HCT116 (cell line): Measurements from ENCODE around the gene RAB34. TPM values are rescaled to one million over a fixed set of nuclear protein-coding genes. Genes with fewer than 3 reads are reported as not detected.

Experiments used
- ATAC-seq: fragments of 200-7000 bp; cut with Tn5 transposase; 2 replicates; pipeline ENCODE4 v1.9.1; 2020; ENCODE audit warnings: mild to moderate bottlenecking, moderate library complexity
- BruUV-seq: library from RNA; stranded (reverse); fragments of 400-500 nt; replicated peaks from 2 replicates; lab custom pipeline; 2021; lab: Mats Ljungman, UMichigan
- CTCF ChIA-PET: fragments of 300-600 bp; sonication (Branson Sonifier 250); formaldehyde crosslinking; loops from one replicate; lab custom pipeline; 2021; ENCODE audit warnings: antibody characterized with exemption; lab: Charles Lee
- POLR2A ChIA-PET: fragments of 300-600, 350-600 bp; sonication (Branson Sonifier 250); formaldehyde crosslinking; loops from one replicate; lab custom pipeline; 2021; ENCODE audit warnings: antibody characterized with exemption; lab: Charles Lee
- RAD21 ChIA-PET, 2 experiments: fragments of 300-600 bp; sonication (Branson Sonifier 250); formaldehyde crosslinking; loops; one replicate each; lab custom pipeline; 2023; ENCODE audit warnings: low total read pairs in 2 of 2; ENCODE audit not compliant: uncharacterized antibody in 2 of 2, unreplicated experiment in 2 of 2, low non-redundant PET in 1 of 2; lab: Charles Lee
- DNase-seq: peaks from one replicate; pipeline ENCODE4 v3.0.0-alpha.2; 2010; ENCODE audit warnings: low read depth, low spot score
- H2AFZ ChIP-seq: fragments of 200-600 bp; shearing (Covaris generic), sonication (generic); 2 replicates; pipeline ENCODE4 v1.6.1; 2017; ENCODE audit warnings: low read depth, mixed run types, mixed read lengths, antibody characterized with exemption, low read length; ENCODE audit not compliant: poor library complexity, severe bottlenecking
- H3K27ac ChIP-seq: 2 replicates; pipeline ENCODE4 v1.5.1; 2012; ENCODE audit warnings: low read depth, low read length
- H3K27me3 ChIP-seq: fragments of 200-600 bp; sonication (generic); 2 replicates; pipeline ENCODE4 v1.6.1; 2016; ENCODE audit warnings: mixed run types, low read length, mixed read lengths; ENCODE audit not compliant: insufficient read depth
- H3K36me3 ChIP-seq, 2 experiments: fragments of 200-500 bp in 1 of 2; fragments of 200-600 bp in 1 of 2; sonication (Bioruptor generic) in 1 of 2; sonication (generic) in 1 of 2; 2 replicates each; pipeline versions ENCODE4 v1.5.1 to v1.6.1; 2014 to 2016; ENCODE audit warnings: low read length in 2 of 2, inconsistent platforms in 1 of 2, mixed read lengths in 1 of 2, mixed run types in 1 of 2; ENCODE audit not compliant: insufficient read depth in 2 of 2, control insufficient read depth in 1 of 2
- H3K4me1 ChIP-seq, 2 experiments: fragments of 200-600 bp in 1 of 2; sonication (generic) in 1 of 2; 2 replicates each; pipeline versions ENCODE4 v1.5.1 to v1.6.1; 2012 to 2017; ENCODE audit warnings: low read length in 2 of 2, inconsistent platforms in 1 of 2, mild to moderate bottlenecking in 1 of 2, mixed read lengths in 1 of 2, mixed run types in 1 of 2, moderate library complexity in 1 of 2; ENCODE audit not compliant: insufficient read depth in 2 of 2, control insufficient read depth in 1 of 2
- H3K4me2 ChIP-seq: fragments of 200-600 bp; sonication (generic); 2 replicates; pipeline ENCODE4 v1.6.1; 2017; ENCODE audit warnings: mixed run types, low read length, mixed read lengths
- H3K4me3 ChIP-seq, 2 experiments: fragments of 200-600 bp in 1 of 2; sonication (generic) in 1 of 2; replicated peaks in 1 of 2; 2 replicates each; pipeline ENCODE4 v1.5.1; 2011 to 2016; ENCODE audit warnings: low read length in 2 of 2, control low read depth in 1 of 2, low read depth in 1 of 2, mild to moderate bottlenecking in 1 of 2, mixed read lengths in 1 of 2, mixed run types in 1 of 2
- H3K79me2 ChIP-seq: fragments of 200-600 bp; sonication (generic); 2 replicates; pipeline ENCODE4 v1.6.1; 2017; ENCODE audit warnings: mild to moderate bottlenecking, mixed run types, low read length, moderate library complexity, mixed read lengths; ENCODE audit not compliant: insufficient read depth
- H3K9ac ChIP-seq: fragments of 200-600 bp; sonication (generic); 2 replicates; pipeline ENCODE4 v1.6.1; 2016; ENCODE audit warnings: low read length, mixed read lengths
- H3K9me2 ChIP-seq: fragments of 200-600 bp; sonication (generic), shearing (Covaris generic); 2 replicates; pipeline ENCODE4 v1.6.1; 2017; ENCODE audit warnings: mixed run types, mild to moderate bottlenecking, moderate library complexity; ENCODE audit not compliant: insufficient read depth
- H3K9me3 ChIP-seq, 2 experiments: fragments of 200-500 bp in 1 of 2; fragments of 200-600 bp in 1 of 2; sonication (Bioruptor generic) in 1 of 2; sonication (generic) in 1 of 2; 2 replicates each; pipeline ENCODE4 v1.6.1; 2014 to 2017; ENCODE audit warnings: low read length in 2 of 2, mixed read lengths in 2 of 2, inconsistent platforms in 1 of 2, low read depth in 1 of 2, mild to moderate bottlenecking in 1 of 2, mixed run types in 1 of 2, moderate library complexity in 1 of 2; ENCODE audit not compliant: control insufficient read depth in 1 of 2, insufficient read depth in 1 of 2
- H4K20me1 ChIP-seq: fragments of 200-600 bp; sonication (generic), shearing (Covaris generic); 2 replicates; pipeline ENCODE4 v1.6.1; 2017; ENCODE audit warnings: mixed run types, mild to moderate bottlenecking, moderate library complexity; ENCODE audit not compliant: insufficient read depth
- ATF3 ChIP-seq: IDR thresholded peaks from 2 replicates; pipeline ENCODE4 v1.6.1; 2012
- EGR1 ChIP-seq: IDR thresholded peaks from 2 replicates; pipeline ENCODE4 v1.6.1; 2012; ENCODE audit warnings: low read depth
- POLR2A ChIP-seq: IDR thresholded peaks from 2 replicates; pipeline ENCODE4 v1.7.0; 2011; ENCODE audit warnings: borderline replicate concordance; ENCODE audit not compliant: insufficient read depth, insufficient read length; ENCODE audit errors: extremely low read depth
- POLR2AphosphoS5 ChIP-seq: IDR thresholded peaks from 2 replicates; pipeline ENCODE4 v1.6.1; 2011; ENCODE audit warnings: mild to moderate bottlenecking, low read depth, low read length, moderate library complexity
- RAD21 ChIP-seq: IDR thresholded peaks from 2 replicates; pipeline ENCODE4 v1.6.1; 2012; ENCODE audit warnings: low read depth, mild to moderate bottlenecking
- SIN3A ChIP-seq: IDR thresholded peaks from 2 replicates; pipeline ENCODE4 v1.6.1; 2012; ENCODE audit warnings: low read depth
- SP1 ChIP-seq: IDR thresholded peaks from 2 replicates; pipeline ENCODE4 v1.6.1; 2012; ENCODE audit warnings: low read depth
- TCF7L2 ChIP-seq: IDR thresholded peaks from 2 replicates; pipeline ENCODE4 v1.7.0; 2011; ENCODE audit warnings: borderline replicate concordance, inconsistent platforms; ENCODE audit not compliant: insufficient read depth, insufficient read length; ENCODE audit errors: extremely low read depth
- YY1 ChIP-seq: IDR thresholded peaks from 2 replicates; pipeline ENCODE4 v1.6.1; 2011; ENCODE audit warnings: low read length, low read depth, moderate library complexity, mild to moderate bottlenecking; ENCODE audit not compliant: insufficient replicate concordance; ENCODE audit errors: extremely low read depth
- ZNF274 ChIP-seq: fragments of 200-500 bp; sonication (Bioruptor generic); IDR thresholded peaks from 2 replicates; pipeline ENCODE4 v1.6.1; 2014; ENCODE audit warnings: mild to moderate bottlenecking, low read depth, low read length, inconsistent platforms
- intact Hi-C: fragments of 100-400 bp; cut with micrococcal nuclease; formaldehyde crosslinking; loops from 2 replicates; pipeline ENCODE4 v1.10.0; 2022
- total RNA-seq: library from RNA; stranded (reverse); gene quantifications from one replicate; pipeline ENCODE4 v1.2.1, GENCODE V29; 2021; ENCODE audit not compliant: unreplicated experiment
- TF ChIP-seq, protein P1 (sequence below): IDR thresholded peaks from 2 replicates; pipeline ENCODE4 v1.6.1; 2012; ENCODE audit warnings: low read depth

Gene RAB34
- total RNA-seq, 1 experiment from 2014 or later = 0.59 TPM

DNA sequence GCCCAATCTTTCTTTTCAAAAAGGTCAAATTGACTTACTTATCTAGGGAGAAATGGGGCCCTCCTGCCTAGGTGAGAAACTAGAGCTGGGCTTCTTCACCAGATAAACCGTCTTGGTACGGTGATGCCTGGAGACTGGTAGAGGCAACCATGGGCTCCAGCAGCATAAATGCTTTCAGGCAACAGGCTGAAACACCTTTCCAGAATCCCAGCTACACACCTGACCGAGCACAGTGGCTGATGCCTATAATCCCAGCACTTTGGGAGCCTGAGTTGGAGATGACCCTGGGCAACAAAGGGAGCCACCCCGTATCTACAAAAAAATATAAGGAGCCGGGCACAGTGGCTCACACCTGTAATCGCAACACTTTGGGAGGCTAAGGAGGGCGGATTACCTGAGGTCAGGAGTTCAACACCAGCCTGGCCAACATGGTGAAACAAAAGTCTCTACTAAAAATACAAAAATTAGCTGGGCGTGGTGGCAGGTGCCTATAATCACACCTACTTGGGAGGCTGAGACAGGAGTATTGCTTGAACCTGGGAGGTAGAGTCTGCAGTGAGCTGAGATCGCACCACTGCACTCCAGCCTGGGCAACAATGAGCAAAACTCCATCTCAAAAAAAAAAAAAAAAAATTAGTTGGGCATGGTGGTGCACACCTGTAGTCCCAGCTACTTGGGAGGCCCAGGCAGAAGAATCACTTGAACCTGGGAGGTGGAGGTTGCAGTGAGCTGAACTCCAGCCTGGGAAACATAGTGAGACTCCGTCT, 34.1 kb upstream of the RAB34 start:
- Histone ChIP-seq H3K4me1 (peaks cover 10 to 38% of the 10 kb centered on the region in 2 experiments), H3K27me3 (no peaks in the 10 kb centered on the region), H2AFZ (no peak overlapping the region), H3K4me2 (no peak overlapping the region), H3K9me3 (no peaks in the 10 kb centered on the region), H3K9me2 (no peaks in the 10 kb centered on the region), H3K4me3 (no peak overlapping the region), H3K9ac (no peak overlapping the region), H4K20me1 (peaks cover 25% of the 10 kb centered on the region; the same call in 1 of the 2 replicates), H3K79me2 (peaks cover 36% of the 10 kb centered on the region), H3K27ac (no peak overlapping the region), H3K36me3 (peaks cover 32 to 45% of the 10 kb centered on the region in 2 experiments)
- CTCF ChIA-PET = interaction anchor here (0.6 to 13.6 kb wide), 4 partner anchors 12 to 378 kb away, joined by 3 to 207 read pairs (median 3); partner anchors contain the start of genes NEK8 and TLCD1
- ATAC-seq (no peak), DNase-seq (no peak)
- intact Hi-C loops = no loop called here
- no TSS peak for BruUV-seq
- TF ChIP-seq ZNF274 (no peak), POLR2AphosphoS5 (peak; percentile 17; the same call in 1 of the 2 replicates)
- POLR2A ChIA-PET = interaction anchor here (0.7 to 11.6 kb wide), 3 partner anchors 23 to 400 kb away, joined by 3 to 149 read pairs (median 4); partner anchors contain the start of genes NEK8 and TLCD1
- RAD21 ChIA-PET = interaction anchor here in 1 of 2 experiments (0.9 kb wide), 1 partner anchor 25 kb away, joined by 3 read pairs; no protein-coding TSS in a partner anchor

DNA sequence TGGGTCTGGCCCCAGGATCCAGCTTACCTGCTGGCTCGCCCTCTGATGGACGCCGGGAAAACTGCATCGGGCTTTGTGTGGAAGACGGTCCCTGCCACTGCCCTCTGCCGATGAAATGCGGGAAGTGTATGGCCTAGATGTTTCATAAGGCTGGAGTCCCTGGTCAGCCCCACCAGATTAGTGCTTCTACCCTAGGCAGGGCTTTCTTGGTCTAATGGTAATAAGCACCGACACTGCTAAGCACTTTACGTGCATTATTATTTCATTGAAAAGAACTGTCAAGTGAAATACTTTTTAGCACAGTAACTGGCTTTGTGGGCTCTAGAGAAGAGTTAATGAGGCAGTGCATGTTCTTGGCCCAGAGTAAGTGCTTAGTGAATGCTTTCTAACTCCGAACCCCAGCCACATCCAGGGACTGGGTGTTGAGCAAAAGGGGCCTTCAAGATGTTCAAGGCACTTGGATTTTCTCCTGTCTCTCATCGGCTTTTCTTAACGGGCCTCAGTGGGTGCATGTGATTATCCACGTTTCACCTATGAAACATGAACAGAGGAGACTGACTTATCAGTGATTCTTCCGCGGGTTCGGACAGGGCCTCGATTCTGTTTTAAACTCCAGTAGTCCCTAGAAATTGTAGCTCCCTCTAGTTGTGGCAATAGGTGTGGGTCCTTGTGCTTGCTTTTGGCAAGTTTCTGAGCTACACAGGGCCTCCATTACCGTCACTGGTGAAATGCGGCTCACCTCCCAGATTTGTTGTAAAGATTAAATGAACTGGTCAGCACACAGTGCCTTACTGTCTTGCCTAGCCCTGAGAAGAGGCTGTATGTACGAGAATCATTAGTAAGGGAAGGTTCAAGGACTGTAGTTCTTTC, 32.7 kb upstream of the RAB34 start:
- H2AFZ ChIP-seq = no peak overlapping the region
- DNase-seq (peak; percentile 85), ATAC-seq (peak; percentile 75)
- ChIA-PET POLR2A (interaction anchor here (0.6 to 11.6 kb wide), 5 partner anchors 13 to 27 kb away, joined by 3 to 149 read pairs (median 4); partner anchors contain the start of genes NEK8 and TLCD1), RAD21 (interaction anchor here (1.4 to 1.9 kb wide), 2 partner anchors 23 kb away, joined by 13 to 28 read pairs; partner anchors contain the start of genes TLCD1 (in 2 of the 2) and NEK8 (in 1 of the 2)), CTCF (interaction anchor here (0.6 to 13.6 kb wide), 17 partner anchors 11 to 377 kb away, joined by 3 to 207 read pairs (median 4); partner anchors contain the start of genes NEK8, PHF12, RPL23A and TLCD1)
- H3K27ac ChIP-seq = peak overlapping the region; percentile 59; the same call in 1 of the 2 replicates
- H3K4me1 ChIP-seq = peaks cover 22 to 46% of the 10 kb centered on the region in 2 experiments
- no peaks in the 10 kb centered on the region for H3K27me3 ChIP-seq
- H4K20me1 ChIP-seq = peaks cover 32% of the 10 kb centered on the region; the same call in 1 of the 2 replicates
- H3K9me3 ChIP-seq = no peaks in the 10 kb centered on the region
- H3K4me2 ChIP-seq = peak overlapping the region; percentile 17; the same call in 1 of the 2 replicates
- BruUV-seq = TSS peak; percentile 35
- H3K4me3 ChIP-seq = no peak overlapping the region
- H3K9ac ChIP-seq = 0 out of 2 replicates have a peak overlapping the region, but pooled peaks have one; percentile 14
- peaks cover 32 to 53% of the 10 kb centered on the region in 2 experiments for H3K36me3 ChIP-seq
- no peaks in the 10 kb centered on the region for H3K9me2 ChIP-seq
- intact Hi-C loops = loop anchor here (1.0 kb wide), 1 partner anchor 23 kb away; no protein-coding TSS in a partner anchor
- peaks cover 49% of the 10 kb centered on the region for H3K79me2 ChIP-seq
- TF ChIP-seq YY1 (peak; percentile 40), RAD21 (peak; percentile 92), POLR2A (no peak), EGR1 (no peak), SIN3A (no peak), TCF7L2 (no peak), ATF3 (no peak), SP1 (0 out of 2 replicates have a peak, but pooled peaks have one; percentile 4)
- TF ChIP-seq, protein P1, sequence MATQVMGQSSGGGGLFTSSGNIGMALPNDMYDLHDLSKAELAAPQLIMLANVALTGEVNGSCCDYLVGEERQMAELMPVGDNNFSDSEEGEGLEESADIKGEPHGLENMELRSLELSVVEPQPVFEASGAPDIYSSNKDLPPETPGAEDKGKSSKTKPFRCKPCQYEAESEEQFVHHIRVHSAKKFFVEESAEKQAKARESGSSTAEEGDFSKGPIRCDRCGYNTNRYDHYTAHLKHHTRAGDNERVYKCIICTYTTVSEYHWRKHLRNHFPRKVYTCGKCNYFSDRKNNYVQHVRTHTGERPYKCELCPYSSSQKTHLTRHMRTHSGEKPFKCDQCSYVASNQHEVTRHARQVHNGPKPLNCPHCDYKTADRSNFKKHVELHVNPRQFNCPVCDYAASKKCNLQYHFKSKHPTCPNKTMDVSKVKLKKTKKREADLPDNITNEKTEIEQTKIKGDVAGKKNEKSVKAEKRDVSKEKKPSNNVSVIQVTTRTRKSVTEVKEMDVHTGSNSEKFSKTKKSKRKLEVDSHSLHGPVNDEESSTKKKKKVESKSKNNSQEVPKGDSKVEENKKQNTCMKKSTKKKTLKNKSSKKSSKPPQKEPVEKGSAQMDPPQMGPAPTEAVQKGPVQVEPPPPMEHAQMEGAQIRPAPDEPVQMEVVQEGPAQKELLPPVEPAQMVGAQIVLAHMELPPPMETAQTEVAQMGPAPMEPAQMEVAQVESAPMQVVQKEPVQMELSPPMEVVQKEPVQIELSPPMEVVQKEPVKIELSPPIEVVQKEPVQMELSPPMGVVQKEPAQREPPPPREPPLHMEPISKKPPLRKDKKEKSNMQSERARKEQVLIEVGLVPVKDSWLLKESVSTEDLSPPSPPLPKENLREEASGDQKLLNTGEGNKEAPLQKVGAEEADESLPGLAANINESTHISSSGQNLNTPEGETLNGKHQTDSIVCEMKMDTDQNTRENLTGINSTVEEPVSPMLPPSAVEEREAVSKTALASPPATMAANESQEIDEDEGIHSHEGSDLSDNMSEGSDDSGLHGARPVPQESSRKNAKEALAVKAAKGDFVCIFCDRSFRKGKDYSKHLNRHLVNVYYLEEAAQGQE = no peak
